Calu3 (cell line): ENCODE data around the gene MLXIP. TPM values are rescaled to one million over a fixed set of nuclear protein-coding genes. Genes with fewer than 3 reads are reported as not detected.

ENCODE experiments used
- BruUV-seq: library from RNA; stranded (reverse); fragments of 400-500 nt; replicated peaks from 2 replicates; lab custom pipeline; 2021; lab: Mats Ljungman, UMichigan
- CTCF ChIA-PET: fragments of 300-600 bp; sonication (Branson Sonifier 250); formaldehyde crosslinking; loops from one replicate; lab custom pipeline; 2022; ENCODE audit warnings: antibody characterized with exemption; lab: Charles Lee
- DNase-seq: peaks from one replicate; pipeline ENCODE4 v3.0.0; 2022
- H3K27ac Mint-ChIP-seq: one replicate; pipeline ENCODE4 v1.8.0; 2022; ENCODE audit warnings: mixed read lengths; ENCODE audit not compliant: unreplicated experiment
- H3K27me3 Mint-ChIP-seq: one replicate; pipeline ENCODE4 v1.8.0; 2022; ENCODE audit warnings: mixed read lengths; ENCODE audit not compliant: unreplicated experiment
- H3K36me3 Mint-ChIP-seq: one replicate; pipeline ENCODE4 v1.8.0; 2022; ENCODE audit warnings: mild to moderate bottlenecking, moderate library complexity, mixed read lengths; ENCODE audit not compliant: insufficient read depth, unreplicated experiment
- H3K4me1 Mint-ChIP-seq: one replicate; pipeline ENCODE4 v1.8.0; 2022; ENCODE audit warnings: mild to moderate bottlenecking, low read depth, mixed read lengths; ENCODE audit not compliant: unreplicated experiment
- H3K4me3 Mint-ChIP-seq: one replicate; pipeline ENCODE4 v1.8.0; 2022; ENCODE audit warnings: mild to moderate bottlenecking, low read depth, moderate library complexity, mixed read lengths; ENCODE audit not compliant: unreplicated experiment
- H3K9me3 Mint-ChIP-seq: one replicate; pipeline ENCODE4 v1.8.0; 2022; ENCODE audit warnings: low read depth, mixed read lengths; ENCODE audit not compliant: unreplicated experiment
- CTCF ChIP-seq: fragments of 200-600 bp; IDR thresholded peaks from one replicate; pipeline ENCODE4 v1.8.0; 2022; ENCODE audit warnings: antibody characterized with exemption; ENCODE audit not compliant: unreplicated experiment
- intact Hi-C: fragments of 100-400 bp; cut with micrococcal nuclease; formaldehyde crosslinking; loops from one replicate; pipeline ENCODE4 v1.10.0; 2022; ENCODE audit not compliant: unreplicated experiment
- total RNA-seq: library from RNA; stranded (reverse); gene quantifications from 2 replicates; pipeline ENCODE4 v1.2.3, GENCODE V29; 2022

The MLXIP gene
- total RNA-seq, 1 experiment from 2014 or later: 55.3 TPM

DNA sequence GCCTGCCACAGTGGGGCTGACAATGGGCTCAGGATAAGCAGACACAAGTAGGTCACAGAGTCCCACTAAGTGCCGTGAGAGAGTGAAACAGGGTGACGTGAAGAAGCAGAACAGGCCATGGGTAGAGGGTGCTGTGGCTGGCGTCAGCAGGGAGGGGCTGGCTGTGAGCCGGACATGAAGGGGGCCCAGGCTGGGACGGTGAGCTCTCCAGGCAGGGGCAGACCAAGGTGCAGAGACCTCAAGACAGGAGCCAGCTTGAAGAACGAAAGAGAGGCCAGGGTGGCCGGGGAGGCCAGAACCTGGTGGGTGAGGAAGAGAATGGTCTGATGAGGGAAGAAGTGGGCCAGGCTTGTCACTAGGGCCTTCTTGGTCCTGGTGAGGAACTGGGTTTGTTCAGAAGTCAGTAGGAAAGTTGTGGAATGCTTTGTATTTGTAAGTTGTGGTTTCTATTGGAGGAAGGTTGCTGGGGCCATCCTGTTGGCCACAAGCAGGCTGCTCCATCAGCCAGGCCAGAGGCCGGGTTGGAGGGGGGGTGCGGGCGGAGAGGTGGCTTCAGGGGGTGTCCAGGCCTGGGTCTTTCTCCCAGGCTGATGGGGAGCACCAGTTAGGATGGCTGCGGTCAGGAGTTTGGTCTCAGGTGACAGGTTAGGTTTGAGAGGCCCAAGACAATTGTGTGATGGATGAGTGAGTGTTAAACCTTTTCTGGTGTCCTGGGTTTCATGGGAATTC lies 21.4 kb upstream of the MLXIP start:
- Mint-ChIP-seq H3K9me3 (no peaks in the 10 kb centered on the region), H3K4me1 (peaks cover 9% of the 10 kb centered on the region), H3K36me3 (peaks cover 30% of the 10 kb centered on the region), H3K27ac (no peak overlapping the region), H3K4me3 (no peak overlapping the region), H3K27me3 (no peaks in the 10 kb centered on the region)
- DNase-seq: no peak
- CTCF ChIA-PET: no interaction called here
- no peak for TF ChIP-seq CTCF
- intact Hi-C loops: no loop called here
- BruUV-seq: no TSS peak

GRCh38 chr12:122057769-122058168 lies 20.8 kb upstream of the MLXIP start:
- H3K4me1 Mint-ChIP-seq: peaks cover 12% of the 10 kb centered on the region
- no TSS peak for BruUV-seq
- peaks cover 30% of the 10 kb centered on the region for H3K36me3 Mint-ChIP-seq
- H3K27ac Mint-ChIP-seq: no peak overlapping the region
- intact Hi-C loops: no loop called here
- no peak overlapping the region for H3K4me3 Mint-ChIP-seq
- CTCF ChIA-PET: no interaction called here
- TF ChIP-seq CTCF: no peak
- no peaks in the 10 kb centered on the region for H3K9me3 Mint-ChIP-seq
- H3K27me3 Mint-ChIP-seq: no peaks in the 10 kb centered on the region
- no peak for DNase-seq

DNA sequence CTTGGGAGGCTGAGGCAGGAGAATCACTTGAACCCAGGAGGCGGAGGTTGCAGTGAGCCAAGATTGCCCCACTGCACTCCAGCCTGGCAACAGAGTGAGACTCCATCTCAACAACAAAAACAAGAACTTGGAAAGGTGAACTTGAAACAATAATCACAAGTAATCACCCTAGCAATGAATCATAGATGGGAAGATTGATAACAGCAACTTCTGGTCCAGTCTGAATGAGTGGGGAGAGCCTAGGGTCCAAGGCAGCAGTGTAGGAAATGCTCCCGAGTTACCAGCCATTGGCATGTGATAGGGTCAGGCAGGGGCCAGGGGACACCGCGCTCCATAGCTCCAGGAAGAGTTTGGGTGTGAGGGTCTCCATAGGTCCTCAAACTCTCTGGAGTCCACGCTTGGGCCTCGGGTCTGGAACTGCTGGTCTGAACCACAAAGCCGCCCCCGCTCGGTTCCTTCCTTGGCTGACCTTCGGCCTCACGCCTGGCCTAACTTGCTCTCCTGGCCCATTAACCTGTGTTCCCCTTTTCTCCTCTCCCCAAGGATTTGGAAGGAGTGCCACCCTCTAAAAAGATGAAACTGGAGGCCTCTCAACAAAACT lies 19.9 kb upstream of the MLXIP start:
- no peak for TF ChIP-seq CTCF
- CTCF ChIA-PET: interaction anchor here (1.2 to 1.3 kb wide), 2 partner anchors 63 to 132 kb away, joined by 3 to 4 read pairs; no protein-coding TSS in a partner anchor
- no peak for DNase-seq
- BruUV-seq: no TSS peak
- peaks cover 36% of the 10 kb centered on the region for H3K36me3 Mint-ChIP-seq
- H3K27ac Mint-ChIP-seq: no peak overlapping the region
- no peaks in the 10 kb centered on the region for H3K9me3 Mint-ChIP-seq
- H3K4me3 Mint-ChIP-seq: no peak overlapping the region
- intact Hi-C loops: no loop called here
- no peaks in the 10 kb centered on the region for H3K27me3 Mint-ChIP-seq
- H3K4me1 Mint-ChIP-seq: peaks cover 21% of the 10 kb centered on the region

- Mint-ChIP-seq H3K27ac (no peak overlapping the region), H3K27me3 (no peaks in the 10 kb centered on the region), H3K4me1 (peaks cover 21% of the 10 kb centered on the region), H3K4me3 (no peak overlapping the region), H3K36me3 (peaks cover 37% of the 10 kb centered on the region), H3K9me3 (no peaks in the 10 kb centered on the region)
- no peak for TF ChIP-seq CTCF
- BruUV-seq: no TSS peak
- no peak for DNase-seq
- CTCF ChIA-PET: interaction anchor here (1.2 to 1.3 kb wide), 2 partner anchors 62 to 131 kb away, joined by 3 to 4 read pairs; no protein-coding TSS in a partner anchor
- intact Hi-C loops: no loop called here
These were observed 19.2 kb upstream of the MLXIP start for GRCh38 chr12:122059203-122059960.
